ENCODE data around the gene STMN3.
"Not testable (repeated sequence)": the region's sequence is repeated elsewhere in the genome, so short reads cannot be mapped to it uniquely, and the experiment has no call there.

STMN3 gene

GRCh38 chr20:63617092-63617875 lies 35.9 kb downstream of the STMN3 start:
- DNase-seq (ENCODE audit: low spot score), result no peak

DNA sequence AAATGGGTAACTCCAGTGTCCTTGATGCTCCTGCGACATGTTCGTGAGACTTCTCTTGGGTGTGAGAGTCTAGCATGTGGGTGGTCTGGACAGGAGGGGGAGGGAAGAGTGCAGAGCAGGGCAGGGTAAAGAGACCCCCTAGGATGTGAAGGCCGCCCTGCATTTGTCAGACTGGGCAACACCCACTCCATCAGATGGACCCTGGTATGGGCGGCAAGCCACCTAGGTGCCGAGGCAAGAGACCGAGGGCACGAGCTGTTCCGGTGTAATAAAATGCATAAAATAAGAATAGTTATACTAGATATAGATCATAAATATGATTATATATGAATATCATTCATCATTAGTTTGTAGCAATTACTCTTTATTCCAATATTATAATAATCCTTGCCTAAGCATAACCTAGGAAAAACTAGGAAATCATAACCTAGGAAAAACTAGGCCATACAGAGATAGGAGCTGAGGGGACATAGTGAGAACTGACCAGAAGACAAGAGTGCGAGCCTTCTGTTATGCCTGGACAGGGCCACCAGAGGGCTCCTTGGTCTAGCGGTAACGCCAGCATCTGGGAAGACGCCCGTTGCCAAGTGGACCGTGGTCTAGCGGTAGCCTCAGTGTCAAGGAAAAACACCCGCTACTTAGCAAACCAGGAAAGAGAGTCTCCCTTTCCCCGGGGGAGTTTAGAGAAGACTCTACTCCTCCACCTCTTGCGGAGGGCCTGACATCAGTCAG lies 39.2 kb downstream of the STMN3 start:
- not testable (repeated sequence) for DNase-seq (ENCODE audit: low spot score)

DNA sequence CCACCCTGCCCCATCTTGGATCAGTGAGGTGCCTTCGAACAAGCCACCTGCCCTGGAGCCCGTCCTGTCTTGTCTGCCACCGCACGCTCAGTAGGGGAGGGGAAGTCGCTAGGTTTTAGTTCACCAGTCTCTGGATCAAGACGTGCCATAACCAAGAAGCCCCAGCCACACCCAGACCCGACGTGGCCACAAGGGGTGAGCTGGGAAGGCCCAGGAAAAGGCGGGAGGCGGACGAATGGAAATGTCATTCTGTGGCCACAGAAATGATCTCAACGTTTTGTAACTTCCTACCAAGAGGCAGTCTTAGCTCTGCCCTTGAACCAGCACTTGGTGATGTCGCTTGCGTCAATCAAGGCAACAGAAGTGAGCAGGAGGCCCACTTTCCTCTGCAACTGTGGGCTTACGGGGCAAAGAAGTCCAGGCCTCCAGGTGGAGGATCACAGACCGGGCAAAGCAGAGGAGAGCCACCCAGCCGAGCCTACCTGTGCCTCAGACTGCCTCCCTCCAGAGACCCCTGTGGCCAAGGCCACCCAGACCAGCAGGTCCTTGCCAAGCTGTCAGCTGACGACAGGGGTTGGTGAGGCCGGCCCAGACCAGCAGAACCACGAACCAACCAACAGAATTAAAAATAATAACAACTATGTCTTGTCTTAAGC lies 40.8 kb downstream of the STMN3 start:
- no peak for DNase-seq (ENCODE audit: low spot score)

- DNase-seq (ENCODE audit: low spot score), result no peak
These were observed 41.6 kb downstream of the STMN3 start for GRCh38 chr20:63611646-63612045.

- DNase-seq (ENCODE audit: low spot score), result no peak
These were observed 42.4 kb downstream of the STMN3 start for GRCh38 chr20:63610581-63611435.

DNA sequence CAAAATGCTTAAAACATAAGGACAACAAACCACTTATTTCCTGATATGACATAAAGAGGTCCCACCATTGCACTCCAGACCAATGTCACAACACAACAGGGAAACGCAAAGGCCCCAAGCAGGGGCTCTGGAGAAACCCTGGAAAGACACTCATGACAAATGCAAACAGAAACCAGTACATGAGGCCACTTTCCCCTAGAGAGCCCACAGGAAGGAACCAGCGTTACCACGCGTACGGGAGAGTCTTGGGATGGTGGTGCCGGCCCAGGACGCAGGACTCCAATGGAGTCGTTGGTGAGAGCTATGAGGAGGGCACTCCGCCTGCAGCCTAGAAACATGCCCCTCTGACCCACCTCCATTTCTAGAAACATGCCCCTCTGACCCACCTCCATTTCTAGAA lies 46.5 kb downstream of the STMN3 start:
- no peak for DNase-seq (ENCODE audit: low spot score)

- no peak for DNase-seq (ENCODE audit: low spot score)
These were observed 50.9 kb downstream of the STMN3 start for GRCh38 chr20:63602321-63602720.

DNA sequence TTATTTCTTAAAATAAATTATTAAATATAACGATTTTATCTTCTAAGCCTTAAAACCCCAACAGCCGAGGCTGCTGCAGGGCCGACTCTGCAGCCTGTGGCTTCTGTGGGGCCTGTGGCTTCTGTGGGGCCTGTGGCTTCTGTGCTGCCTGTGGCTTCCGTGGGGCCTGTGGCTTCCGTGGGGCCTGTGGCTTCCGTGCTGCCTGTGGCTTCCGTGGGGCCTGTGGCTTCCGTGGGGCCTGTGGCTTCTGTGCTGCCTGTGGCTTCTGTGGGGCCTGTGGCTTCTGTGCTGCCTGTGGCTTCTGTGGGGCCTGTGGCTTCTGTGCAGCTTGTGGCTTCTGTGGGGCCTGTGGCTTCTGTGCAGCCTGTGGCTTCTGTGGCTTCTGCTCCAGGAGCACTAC lies 51.5 kb downstream of the STMN3 start:
- DNase-seq (ENCODE audit: low spot score), result not testable (repeated sequence)

GRCh38 chr20:63599396-63600050 lies 53.7 kb downstream of the STMN3 start:
- DNase-seq (ENCODE audit: low spot score), result no peak

DNA sequence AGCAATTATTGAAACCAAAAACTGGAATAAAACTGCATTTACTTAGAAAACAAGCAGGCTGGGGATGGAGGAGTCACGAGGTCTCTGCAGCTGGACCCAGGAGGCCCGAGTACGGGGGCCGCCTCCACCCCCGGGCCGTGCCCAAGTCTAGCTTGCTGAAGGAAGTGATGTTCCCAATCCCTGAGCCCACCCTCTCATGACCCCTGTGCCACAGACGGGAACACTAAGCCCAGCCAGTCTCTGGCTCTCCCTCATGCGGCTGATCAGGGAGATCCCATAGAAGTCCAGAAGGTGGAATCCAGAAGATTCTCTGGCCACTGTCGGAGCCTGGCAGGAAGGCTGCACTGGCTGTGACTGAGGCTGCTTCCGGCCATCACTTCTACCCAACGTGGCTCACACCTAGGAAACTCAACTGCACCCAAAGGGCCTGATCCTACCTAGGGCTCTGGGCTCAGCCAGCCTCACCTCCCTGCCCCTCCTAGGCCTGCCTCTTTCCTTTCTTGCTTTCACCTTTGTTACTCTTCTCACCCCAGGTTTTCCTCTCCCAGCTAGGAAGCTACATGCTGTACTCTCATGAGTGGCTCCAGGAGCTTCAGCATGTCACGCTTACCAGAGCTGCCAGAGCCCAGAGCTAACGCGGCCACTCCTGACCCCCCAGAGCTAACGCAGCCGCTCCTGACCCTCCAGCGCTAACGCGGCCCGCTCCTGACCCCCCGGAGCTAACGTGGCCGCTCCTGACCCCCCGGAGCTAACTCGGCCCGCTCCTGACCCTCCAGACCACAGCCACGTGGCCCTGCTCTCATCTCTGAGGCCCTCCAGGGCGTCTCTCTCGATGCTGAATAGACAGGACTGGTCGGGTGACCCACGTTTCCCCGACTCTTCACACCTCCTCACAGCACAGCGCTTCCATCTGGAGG lies 54.5 kb downstream of the STMN3 start:
- no peak for DNase-seq (ENCODE audit: low spot score)

- no peak for DNase-seq (ENCODE audit: low spot score)
These were observed 55.4 kb downstream of the STMN3 start for GRCh38 chr20:63597651-63598478.

DNA sequence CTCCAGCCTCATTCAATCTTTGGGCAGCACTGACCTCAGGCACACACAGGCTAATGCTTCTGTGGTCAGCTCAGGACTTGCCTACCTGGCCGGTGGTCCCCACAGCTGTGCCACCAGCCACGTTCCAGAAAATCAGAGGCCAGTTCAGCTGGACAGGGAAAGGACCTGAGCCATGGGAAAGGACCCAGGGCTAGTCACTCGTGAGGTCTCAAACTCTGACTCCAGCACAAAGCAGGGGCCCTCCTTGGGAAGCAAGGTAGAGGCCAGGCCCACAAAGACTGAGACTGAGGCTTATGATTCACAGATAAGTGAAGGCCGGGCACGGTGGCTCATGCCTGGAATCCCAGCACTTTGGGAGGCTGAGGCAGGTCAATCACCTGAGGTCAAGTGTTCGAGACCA lies 56.8 kb downstream of the STMN3 start:
- DNase-seq (ENCODE audit: low spot score), result no peak

GRCh38 chr20:63595416-63596127 lies 57.7 kb downstream of the STMN3 start:
- DNase-seq (ENCODE audit: low spot score), result no peak

GRCh38 chr20:63594043-63594561 lies 59.1 kb downstream of the STMN3 start:
- DNase-seq (ENCODE audit: low spot score), result no peak

DNA sequence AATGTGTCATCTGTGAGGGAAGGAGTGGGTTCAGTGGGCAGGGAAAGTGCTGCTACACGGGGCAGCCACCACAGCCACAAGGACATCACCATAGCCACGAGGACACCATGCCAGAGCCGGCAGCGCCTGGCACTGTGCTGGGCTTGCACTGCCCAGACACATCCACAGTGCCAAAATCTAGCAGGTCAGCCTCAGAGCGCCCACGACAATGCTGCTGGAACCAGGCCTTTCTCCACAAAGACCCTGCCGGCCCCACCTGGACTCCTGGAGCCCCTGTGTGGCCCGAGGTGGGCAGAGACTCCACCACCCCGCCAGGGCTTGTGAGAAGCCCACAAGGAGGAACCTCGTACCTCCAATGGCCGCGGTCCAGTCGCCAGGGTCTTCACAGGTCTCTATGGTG lies 60.6 kb downstream of the STMN3 start:
- DNase-seq (ENCODE audit: low spot score), result no peak

DNA sequence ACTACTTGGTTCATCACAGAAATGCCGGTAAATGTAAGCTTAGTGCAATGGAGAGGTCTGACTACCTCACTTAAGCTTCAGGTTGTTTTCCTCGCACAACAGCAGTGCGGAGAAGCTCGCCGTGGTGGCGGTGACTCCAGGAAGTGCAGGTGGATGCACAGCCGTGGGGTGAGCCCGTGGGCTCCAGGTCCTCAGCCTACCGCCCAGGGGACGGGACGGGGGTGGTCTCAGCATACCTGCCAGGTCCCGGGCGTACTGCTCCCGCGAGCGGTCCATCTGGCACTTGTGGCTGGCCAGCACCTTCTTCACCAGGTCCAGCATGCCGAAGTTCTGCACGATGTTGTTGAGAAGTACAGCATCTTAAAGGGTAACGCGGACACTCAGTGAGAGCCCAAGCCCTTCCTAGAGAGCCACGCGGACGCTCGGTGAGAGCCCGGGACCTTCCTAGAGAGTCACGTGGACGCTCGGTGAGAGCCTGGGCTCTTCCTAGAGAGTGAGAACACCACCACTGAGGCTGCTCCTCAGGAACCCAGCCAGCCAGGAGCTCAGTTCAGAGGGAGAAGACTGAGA lies 61.4 kb downstream of the STMN3 start:
- DNase-seq (ENCODE audit: low spot score), result no peak

- no peak for DNase-seq (ENCODE audit: low spot score)
These were observed 62.1 kb downstream of the STMN3 start for GRCh38 chr20:63591147-63591533.

Measured in SK-N-DZ (cell line).